ENCODE results near the gene ROR2.

ROR2 gene

DNA sequence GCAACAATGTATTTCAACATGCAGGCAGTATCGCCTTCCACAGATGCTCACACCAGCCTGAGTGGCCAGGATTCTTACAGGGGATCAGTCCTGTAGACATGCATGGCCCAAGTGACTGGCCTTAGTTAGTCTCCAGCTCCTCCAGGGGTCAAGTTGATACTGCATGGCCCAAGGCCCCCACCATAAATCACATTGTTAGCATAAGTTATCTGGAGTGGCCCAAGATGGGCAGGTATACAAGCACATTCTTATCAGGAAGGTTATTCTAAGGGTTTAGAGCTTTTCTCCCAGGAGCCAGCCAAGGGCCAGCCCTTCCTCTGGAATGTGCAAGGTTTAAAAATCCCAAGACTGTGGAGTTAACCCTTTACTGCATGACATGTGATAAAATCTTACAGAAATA is 295.5 kb downstream of the ROR2 start:
- TF ChIP-seq, protein P1, sequence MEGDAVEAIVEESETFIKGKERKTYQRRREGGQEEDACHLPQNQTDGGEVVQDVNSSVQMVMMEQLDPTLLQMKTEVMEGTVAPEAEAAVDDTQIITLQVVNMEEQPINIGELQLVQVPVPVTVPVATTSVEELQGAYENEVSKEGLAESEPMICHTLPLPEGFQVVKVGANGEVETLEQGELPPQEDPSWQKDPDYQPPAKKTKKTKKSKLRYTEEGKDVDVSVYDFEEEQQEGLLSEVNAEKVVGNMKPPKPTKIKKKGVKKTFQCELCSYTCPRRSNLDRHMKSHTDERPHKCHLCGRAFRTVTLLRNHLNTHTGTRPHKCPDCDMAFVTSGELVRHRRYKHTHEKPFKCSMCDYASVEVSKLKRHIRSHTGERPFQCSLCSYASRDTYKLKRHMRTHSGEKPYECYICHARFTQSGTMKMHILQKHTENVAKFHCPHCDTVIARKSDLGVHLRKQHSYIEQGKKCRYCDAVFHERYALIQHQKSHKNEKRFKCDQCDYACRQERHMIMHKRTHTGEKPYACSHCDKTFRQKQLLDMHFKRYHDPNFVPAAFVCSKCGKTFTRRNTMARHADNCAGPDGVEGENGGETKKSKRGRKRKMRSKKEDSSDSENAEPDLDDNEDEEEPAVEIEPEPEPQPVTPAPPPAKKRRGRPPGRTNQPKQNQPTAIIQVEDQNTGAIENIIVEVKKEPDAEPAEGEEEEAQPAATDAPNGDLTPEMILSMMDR (IDR thresholded peaks at IDR 0.05; ENCODE audit: unreplicated experiment in 3 of 3): no peak
- no peaks in the 10 kb centered on the region for H3K36me3 Mint-ChIP-seq (ENCODE audit: low read depth)
- H3K27me3 Mint-ChIP-seq (ENCODE audit: low read depth): peaks cover 8% of the 10 kb centered on the region
- H3K27ac Mint-ChIP-seq: no peak overlapping the region
- H3K4me3 Mint-ChIP-seq: no peak overlapping the region
- H3K9me3 Mint-ChIP-seq: no peaks in the 10 kb centered on the region
- no peaks in the 10 kb centered on the region for H3K4me1 Mint-ChIP-seq

DNA sequence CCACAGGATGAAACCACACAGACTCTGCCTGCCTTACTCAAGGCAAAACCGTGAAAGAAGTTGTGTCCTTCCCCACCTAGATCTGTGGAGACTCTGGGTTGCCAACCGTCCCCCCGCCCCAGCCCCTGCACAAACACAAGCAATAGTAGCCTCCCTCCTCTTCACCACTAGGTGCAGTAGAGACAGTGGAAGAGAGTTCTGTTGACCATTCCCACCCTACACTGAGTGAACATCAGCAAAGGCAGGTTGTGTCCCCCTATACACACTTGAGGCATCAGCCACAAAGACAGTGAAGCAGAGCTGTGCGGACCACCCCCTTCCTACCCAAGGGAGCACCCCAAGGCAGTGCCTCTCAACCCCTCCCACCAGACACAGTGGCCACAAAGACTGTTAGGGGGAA is 302.7 kb downstream of the ROR2 start:
- H3K9me3 Mint-ChIP-seq: no peaks in the 10 kb centered on the region
- H3K27ac Mint-ChIP-seq: no peak overlapping the region
- TF ChIP-seq, protein P1 (IDR thresholded peaks at IDR 0.05; ENCODE audit: unreplicated experiment in 3 of 3): no peak
- H3K4me3 Mint-ChIP-seq: no peak overlapping the region
- H3K4me1 Mint-ChIP-seq: no peaks in the 10 kb centered on the region
- peaks cover 14% of the 10 kb centered on the region for H3K27me3 Mint-ChIP-seq (ENCODE audit: low read depth)
- no peaks in the 10 kb centered on the region for H3K36me3 Mint-ChIP-seq (ENCODE audit: low read depth)

DNA sequence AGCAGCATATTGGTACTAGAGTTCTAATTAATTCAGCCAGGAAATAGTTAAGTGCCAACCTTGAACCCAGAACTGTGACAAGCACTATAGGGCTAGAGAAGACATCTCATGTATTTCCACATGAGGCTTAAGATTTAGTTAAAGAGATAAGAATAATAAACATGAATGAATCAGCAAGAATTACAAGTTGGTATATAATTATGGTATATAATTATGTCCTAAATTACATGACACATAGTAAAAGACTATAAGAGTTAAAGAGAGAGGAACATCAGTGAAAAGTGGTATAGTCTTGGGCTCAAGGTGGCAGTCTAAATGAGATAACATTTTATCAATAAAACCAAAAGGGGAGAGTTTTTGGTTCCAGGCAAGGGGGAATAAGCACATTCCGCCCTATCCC is 303.3 kb downstream of the ROR2 start:
- Mint-ChIP-seq H3K27ac (no peak overlapping the region), H3K4me3 (no peak overlapping the region), H3K4me1 (no peaks in the 10 kb centered on the region), H3K27me3 (ENCODE audit: low read depth) (peaks cover 18% of the 10 kb centered on the region), H3K36me3 (ENCODE audit: low read depth) (no peaks in the 10 kb centered on the region), H3K9me3 (no peaks in the 10 kb centered on the region)
- TF ChIP-seq, protein P1 (IDR thresholded peaks at IDR 0.05; ENCODE audit: unreplicated experiment in 3 of 3): no peak

DNA sequence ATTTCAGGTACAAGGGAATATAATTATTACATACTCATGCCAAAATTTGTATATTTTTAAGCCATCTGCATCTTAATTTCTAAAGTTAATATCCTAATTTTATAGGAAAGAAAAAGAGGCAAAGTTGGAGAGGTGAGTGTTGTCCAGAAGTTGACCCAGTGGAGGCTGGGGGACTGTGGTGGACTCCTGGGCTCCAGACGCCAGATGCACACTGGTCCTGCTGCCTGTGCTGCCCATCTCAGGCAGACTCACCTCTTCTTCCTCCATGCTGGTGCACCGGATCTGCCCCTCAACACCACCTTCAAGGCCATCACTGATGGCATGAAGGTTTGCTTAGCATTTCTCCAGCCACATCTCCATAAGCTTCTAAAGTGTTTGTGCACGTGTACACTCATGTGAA is 305.6 kb downstream of the ROR2 start:
- Mint-ChIP-seq H3K4me3 (no peak overlapping the region), H3K27me3 (ENCODE audit: low read depth) (peaks cover 15% of the 10 kb centered on the region)
- TF ChIP-seq, protein P1 (IDR thresholded peaks at IDR 0.05; ENCODE audit: unreplicated experiment in 3 of 3): no peak

DNA sequence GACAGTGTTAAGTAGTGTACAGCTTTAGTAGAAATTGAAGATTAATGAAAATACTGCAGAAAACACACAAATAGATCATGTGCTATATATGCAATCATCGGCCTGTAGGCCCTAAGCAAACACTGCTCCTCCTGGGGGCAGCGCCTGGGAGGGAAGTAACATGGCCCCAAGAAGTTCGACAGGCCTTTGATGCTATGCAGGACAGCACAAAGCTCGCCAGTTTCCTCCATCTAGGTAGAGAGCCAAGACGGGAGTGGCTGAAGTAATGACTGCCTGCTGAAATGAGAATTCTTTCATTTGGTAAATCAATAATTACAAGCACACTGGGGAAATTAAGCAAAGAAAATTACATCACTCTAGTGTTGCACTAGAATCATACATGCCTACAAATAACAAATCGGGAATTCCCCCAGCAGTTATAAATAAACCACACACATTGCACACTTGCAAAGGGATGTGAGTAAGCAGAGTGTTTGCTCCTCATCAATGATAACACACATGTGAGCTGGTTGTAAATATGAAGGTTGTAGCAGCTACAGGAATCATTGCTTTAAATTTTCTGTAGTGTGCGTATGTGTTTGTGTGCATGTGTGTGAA is 306.4 kb downstream of the ROR2 start:
- H3K4me1 Mint-ChIP-seq: no peaks in the 10 kb centered on the region
- H3K27me3 Mint-ChIP-seq (ENCODE audit: low read depth): peaks cover 15% of the 10 kb centered on the region
- no peaks in the 10 kb centered on the region for H3K36me3 Mint-ChIP-seq (ENCODE audit: low read depth)
- TF ChIP-seq, protein P1 (IDR thresholded peaks at IDR 0.05; ENCODE audit: unreplicated experiment in 3 of 3): no peak
- peaks cover 12% of the 10 kb centered on the region for H3K9me3 Mint-ChIP-seq
- H3K27ac Mint-ChIP-seq: no peak overlapping the region
- no peak overlapping the region for H3K4me3 Mint-ChIP-seq

More for the DNA sequence above, 305.6 kb downstream of the ROR2 start:
- Mint-ChIP-seq H3K9me3 (peaks cover 9% of the 10 kb centered on the region), H3K36me3 (ENCODE audit: low read depth) (no peaks in the 10 kb centered on the region), H3K27ac (no peak overlapping the region), H3K4me1 (no peaks in the 10 kb centered on the region)

DNA sequence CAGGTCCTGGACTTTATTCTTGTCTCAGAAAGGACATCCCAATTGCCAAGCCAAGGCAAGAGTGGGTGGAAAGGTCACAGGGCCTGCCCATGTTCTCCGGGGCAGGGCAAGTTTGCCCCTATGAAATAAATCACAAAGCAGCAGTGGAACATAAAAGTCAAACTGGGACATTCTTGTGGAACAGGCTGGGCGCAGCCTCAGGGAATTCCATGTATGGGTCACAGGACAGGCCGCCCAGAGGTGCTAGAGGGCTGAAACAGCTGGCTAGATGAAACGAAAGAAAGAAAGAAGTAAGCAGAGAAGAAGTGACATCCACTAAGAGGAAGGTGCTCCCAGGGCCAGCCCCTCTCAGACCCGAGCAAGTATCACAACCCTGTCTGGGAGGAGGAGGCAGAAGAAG is 307.3 kb downstream of the ROR2 start:
- Mint-ChIP-seq H3K9me3 (peaks cover 12% of the 10 kb centered on the region), H3K4me3 (no peak overlapping the region), H3K27ac (no peak overlapping the region), H3K36me3 (ENCODE audit: low read depth) (no peaks in the 10 kb centered on the region), H3K27me3 (ENCODE audit: low read depth) (peaks cover 15% of the 10 kb centered on the region), H3K4me1 (no peaks in the 10 kb centered on the region)
- TF ChIP-seq, protein P1 (IDR thresholded peaks at IDR 0.05; ENCODE audit: unreplicated experiment in 3 of 3): no peak
